Measurements from ENCODE around the gene ALG6.
"Not testable (repeated sequence)": the region's sequence is repeated elsewhere in the genome, so short reads cannot be mapped to it uniquely, and the experiment has no call there.

Gene ALG6

GRCh38 chr1:63414691-63415365 is 47.4 kb downstream of the ALG6 start:
- ATAC-seq = no peak

- no peak for ATAC-seq
Observed at GRCh38 chr1:63418101-63418500, 50.7 kb downstream of the ALG6 start.

GRCh38 chr1:63420746-63421145 is 53.3 kb downstream of the ALG6 start:
- ATAC-seq = not testable (repeated sequence)

GRCh38 chr1:63423649-63424048 is 56.2 kb downstream of the ALG6 start:
- no peak for ATAC-seq

- no peak for ATAC-seq
Observed at GRCh38 chr1:63428815-63429214, 61.4 kb downstream of the ALG6 start.

- ATAC-seq = no peak
Observed at GRCh38 chr1:63429281-63429680, 61.9 kb downstream of the ALG6 start.

- ATAC-seq = no peak
Observed at GRCh38 chr1:63435161-63435560, 67.7 kb downstream of the ALG6 start.

- ATAC-seq = no peak
Observed at GRCh38 chr1:63442141-63442475, 74.7 kb downstream of the ALG6 start.

GRCh38 chr1:63448731-63449246 is 81.4 kb downstream of the ALG6 start:
- ATAC-seq = no peak

- no peak for ATAC-seq
Observed at GRCh38 chr1:63450416-63450815, 83.0 kb downstream of the ALG6 start.

GRCh38 chr1:63453232-63453631 is 85.8 kb downstream of the ALG6 start:
- ATAC-seq = no peak

- no peak for ATAC-seq
Observed at GRCh38 chr1:63454269-63454668, 86.8 kb downstream of the ALG6 start.

GRCh38 chr1:63458750-63459149 is 91.3 kb downstream of the ALG6 start:
- ATAC-seq = no peak

GRCh38 chr1:63461661-63462230 is 94.3 kb downstream of the ALG6 start:
- ATAC-seq = no peak

GRCh38 chr1:63463248-63463647 is 95.8 kb downstream of the ALG6 start:
- no peak for ATAC-seq

GRCh38 chr1:63466181-63466580 is 98.8 kb downstream of the ALG6 start:
- no peak for ATAC-seq

- no peak for ATAC-seq
Observed at GRCh38 chr1:63466759-63467158, 99.3 kb downstream of the ALG6 start.

GRCh38 chr1:63468683-63469082 is 101.3 kb downstream of the ALG6 start:
- not testable (repeated sequence) for ATAC-seq

- ATAC-seq = no peak
Observed at GRCh38 chr1:63475761-63476160, 108.3 kb downstream of the ALG6 start.

GRCh38 chr1:63480057-63480456 is 112.6 kb downstream of the ALG6 start:
- ATAC-seq = no peak

- no peak for ATAC-seq
Observed at GRCh38 chr1:63486629-63487028, 119.2 kb downstream of the ALG6 start.

- no peak for ATAC-seq
Observed at GRCh38 chr1:63487336-63488065, 120.1 kb downstream of the ALG6 start.
